Uterus (tissue), 4 donors: ENCODE data around the gene REV1. TPM values are rescaled to one million over a fixed set of nuclear protein-coding genes. Genes with fewer than 3 reads are reported as not detected.

Experiments
- DNase-seq, 2 donors: peaks; one replicate each; pipeline ENCODE4 v3.0.0-alpha.2; 2019 to 2020
- H3K27ac ChIP-seq, 2 donors: fragments of 200-600 bp; sonication (generic); 1 replicate in 1 of 2; 2 replicates in 1 of 2; pipeline ENCODE4 v1.5.1; 2016 to 2018
- H3K27me3 ChIP-seq, 2 donors: fragments of 200-600 bp; sonication (generic); one replicate each; pipeline ENCODE4 v1.5.1; 2018 to 2019; ENCODE audit warnings: control low read depth in 1 of 2
- H3K36me3 ChIP-seq, 2 donors: fragments of 200-600 bp; sonication (generic); one replicate each; pipeline ENCODE4 v1.5.1; 2019; ENCODE audit warnings: control low read depth in 1 of 2
- H3K4me1 ChIP-seq, 2 donors: fragments of 200-600 bp; sonication (generic); one replicate each; pipeline ENCODE4 v1.5.1; 2018 to 2019; ENCODE audit warnings: control low read depth in 1 of 2
- H3K4me3 ChIP-seq, 2 donors: fragments of 200-600 bp; sonication (generic); 1 replicate in 1 of 2; 2 replicates in 1 of 2; pipeline ENCODE4 v1.5.1; 2018 to 2019; ENCODE audit warnings: mild to moderate bottlenecking in 1 of 2
- H3K9me3 ChIP-seq, 2 donors: fragments of 200-600 bp; sonication (generic); one replicate each; pipeline ENCODE4 v1.5.1; 2019; ENCODE audit warnings: control low read depth in 1 of 2
- CTCF ChIP-seq, 4 experiments: fragments of 200-600 bp in 2 of 4; fragments of 450-650 bp in 2 of 4; sonication (generic) in 2 of 4; IDR thresholded peaks; one replicate each; pipeline ENCODE4 v1.5.1; 2016 to 2019; ENCODE audit warnings: antibody characterized with exemption in 4 of 4, mild to moderate bottlenecking in 2 of 4, moderate library complexity in 1 of 4
- POLR2A ChIP-seq, 2 donors: fragments of 450-650 bp; IDR thresholded peaks; one replicate each; pipeline ENCODE4 v1.6.1; 2016; ENCODE audit warnings: antibody characterized with exemption in 2 of 2, mild to moderate bottlenecking in 1 of 2, moderate library complexity in 1 of 2
- intact Hi-C: fragments of 100-400 bp; cut with DNase I; formaldehyde crosslinking; loops from one replicate; pipeline ENCODE4 v1.15.1; 2023; ENCODE audit warnings: low total_unique reads
- total RNA-seq, 4 donors: library from RNA; depleted of rRNA in 3 of 4; stranded (reverse); fragments of >200 nt in 3 of 4; gene quantifications; one replicate each; pipeline versions ENCODE4 v1.1.0 to v1.2.4, GENCODE V29; 2014 to 2023
- donor health status: DM: yes; HTN: yes; CAD: no.

The REV1 gene
- total RNA-seq, 4 donors from 2014 or later = 20.7 to 132 (median 65.4) TPM

DNA sequence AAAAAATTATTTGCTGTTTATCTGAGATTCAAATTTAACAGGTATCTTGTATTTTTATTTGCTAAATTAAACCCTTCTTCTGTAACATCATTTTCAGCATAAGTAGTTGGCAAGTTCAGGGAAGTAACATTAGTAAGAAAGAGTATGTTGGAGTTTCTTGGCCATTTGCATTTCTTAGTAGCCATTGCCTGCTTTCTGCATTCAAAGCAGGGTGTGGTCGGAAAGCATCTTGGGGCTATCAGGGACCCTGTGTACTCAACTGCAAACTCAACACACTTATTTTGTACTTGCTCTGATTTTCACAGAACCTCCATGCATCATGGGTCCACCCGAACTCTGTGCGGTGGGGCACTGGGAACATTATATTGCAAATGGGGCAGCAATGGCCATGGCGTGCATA, 30.4 kb upstream of the REV1 start:
- no peak for TF ChIP-seq CTCF (IDR thresholded peaks at IDR 0.05)
- no peak for TF ChIP-seq POLR2A (IDR thresholded peaks at IDR 0.05)
- Histone ChIP-seq H3K4me3 (no peak overlapping the region), H3K4me1 (no peaks in the 10 kb centered on the region), H3K27ac (no peak overlapping the region), H3K9me3 (no peaks in the 10 kb centered on the region), H3K27me3 (no peaks in the 10 kb centered on the region), H3K36me3 (no peaks in the 10 kb centered on the region)
- no peak for DNase-seq
- intact Hi-C loops = no loop called here

GRCh38 chr2:99514357-99514756, 24.5 kb upstream of the REV1 start:
- H3K36me3 ChIP-seq = no peaks in the 10 kb centered on the region
- no peak overlapping the region for H3K4me3 ChIP-seq
- H3K27ac ChIP-seq = no peak overlapping the region
- intact Hi-C loops = no loop called here
- no peaks in the 10 kb centered on the region for H3K4me1 ChIP-seq
- TF ChIP-seq CTCF (IDR thresholded peaks at IDR 0.05) = no peak
- TF ChIP-seq POLR2A (IDR thresholded peaks at IDR 0.05) = no peak
- no peak for DNase-seq
- no peaks in the 10 kb centered on the region for H3K27me3 ChIP-seq
- no peaks in the 10 kb centered on the region for H3K9me3 ChIP-seq

DNA sequence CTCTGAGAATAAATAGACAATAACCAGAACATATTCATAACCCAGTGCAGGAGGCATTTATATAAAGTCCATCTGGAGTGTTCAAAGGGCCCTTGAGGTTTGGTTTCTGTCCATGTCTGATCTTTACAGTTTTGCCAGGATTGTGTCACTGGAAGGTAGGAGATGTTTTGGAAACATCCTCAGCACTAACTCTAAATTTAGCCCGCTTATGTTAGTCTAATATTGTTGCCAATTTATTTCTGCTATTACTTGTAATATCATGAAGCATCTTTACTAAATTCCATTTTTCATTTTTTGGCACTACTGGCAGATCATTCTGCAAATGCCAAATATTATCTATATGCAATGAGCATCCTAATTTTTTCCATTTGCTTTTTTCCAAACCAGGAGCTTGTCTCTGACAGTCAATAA, 22.4 kb upstream of the REV1 start:
- TF ChIP-seq POLR2A (IDR thresholded peaks at IDR 0.05) = no peak
- no peak for TF ChIP-seq CTCF (IDR thresholded peaks at IDR 0.05)
- Histone ChIP-seq H3K4me1 (no peaks in the 10 kb centered on the region), H3K9me3 (no peaks in the 10 kb centered on the region), H3K4me3 (no peak overlapping the region), H3K36me3 (no peaks in the 10 kb centered on the region), H3K27me3 (no peaks in the 10 kb centered on the region), H3K27ac (peak overlapping the region; percentile 77 to 80)
- DNase-seq = peak in 1 of 2 donors; percentile 38
- intact Hi-C loops = no loop called here

- intact Hi-C loops = no loop called here
- TF ChIP-seq POLR2A (IDR thresholded peaks at IDR 0.05) (no peak), CTCF (IDR thresholded peaks at IDR 0.05) (no peak)
- Histone ChIP-seq H3K4me1 (no peaks in the 10 kb centered on the region), H3K27me3 (no peaks in the 10 kb centered on the region), H3K9me3 (no peaks in the 10 kb centered on the region), H3K27ac (no peak overlapping the region), H3K4me3 (no peak overlapping the region), H3K36me3 (no peaks in the 10 kb centered on the region)
- DNase-seq = no peak
Observed at GRCh38 chr2:99509387-99509786, 19.6 kb upstream of the REV1 start.

- intact Hi-C loops = no loop called here
- DNase-seq = no peak
- Histone ChIP-seq H3K27me3 (no peaks in the 10 kb centered on the region), H3K9me3 (no peaks in the 10 kb centered on the region), H3K4me1 (no peaks in the 10 kb centered on the region), H3K36me3 (no peaks in the 10 kb centered on the region), H3K4me3 (no peak overlapping the region), H3K27ac (no peak overlapping the region)
- no peak for TF ChIP-seq CTCF (IDR thresholded peaks at IDR 0.05)
Observed at GRCh38 chr2:99507937-99508818, 18.4 kb upstream of the REV1 start.
